ENCODE data around the gene FYB1.

- TF ChIP-seq EZH2 (IDR thresholded peaks at IDR 0.05) (no peak), POLR2AphosphoS5 (IDR thresholded peaks at IDR 0.05; ENCODE audit: borderline replicate concordance, low read depth, low read length) (no peak), FOXP2 (optimal IDR thresholded peaks at IDR 0.05; ENCODE audit: control extremely low read depth, extremely low read length, insufficient read depth) (no peak)
Observed at GRCh38 chr5:39083968-39084367, 135.4 kb downstream of the FYB1 start.
